ENCODE measurements around the gene CRTC1. TPM values are rescaled to one million over a fixed set of nuclear protein-coding genes. Genes with fewer than 3 reads are reported as not detected.
A peak's percentile ranks its signal among the peaks of the same experiment; 100 is the strongest.

The CRTC1 gene
- total RNA-seq, 2 experiments from 2014 or later, result 5.6 to 6.3 TPM

DNA sequence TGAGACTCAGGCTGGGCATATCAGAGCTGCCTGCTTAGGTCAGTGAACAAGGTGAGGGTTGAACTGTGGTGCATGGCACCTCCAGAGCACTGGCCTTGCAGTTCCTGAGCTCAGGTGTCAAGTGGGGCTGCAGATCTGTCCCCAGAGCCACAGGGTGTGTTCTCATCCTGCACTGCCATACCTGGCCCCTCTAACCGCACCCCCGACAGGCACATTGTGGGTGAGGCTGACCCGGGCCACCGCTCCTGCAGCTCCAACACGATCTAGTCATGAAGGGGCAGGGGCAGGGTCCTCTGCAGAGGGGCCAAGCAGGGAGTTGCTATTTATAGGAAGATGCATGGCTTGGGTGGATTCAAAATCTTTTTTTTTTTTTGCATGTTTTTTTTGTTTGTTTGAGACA lies 16.7 kb upstream of the CRTC1 start:
- intact Hi-C loops (cut with micrococcal nuclease), result no loop called here
- DNase-seq, result no peak
- ChIA-PET CTCF (no interaction called here), POLR2A (no interaction called here)
- Mint-ChIP-seq H3K4me1 (ENCODE audit: low read depth) (no peaks in the 10 kb centered on the region), H3K36me3 (peaks cover 7% of the 10 kb centered on the region), H3K9me3 (no peaks in the 10 kb centered on the region), H3K27me3 (no peaks in the 10 kb centered on the region), H3K27ac (no peak overlapping the region), H3K4me3 (no peak overlapping the region)

GRCh38 chr19:18667531-18668251 lies 15.8 kb upstream of the CRTC1 start:
- Mint-ChIP-seq H3K36me3 (peaks cover 7% of the 10 kb centered on the region), H3K9me3 (no peaks in the 10 kb centered on the region), H3K4me3 (no peak overlapping the region), H3K27ac (no peak overlapping the region), H3K27me3 (no peaks in the 10 kb centered on the region), H3K4me1 (ENCODE audit: low read depth) (no peaks in the 10 kb centered on the region)
- ChIA-PET POLR2A (no interaction called here), CTCF (no interaction called here)
- no peak for DNase-seq
- intact Hi-C loops (cut with micrococcal nuclease), result no loop called here

- POLR2A ChIA-PET, result no interaction called here
- CTCF ChIA-PET, result no interaction called here
- intact Hi-C loops (cut with micrococcal nuclease), result no loop called here
- no peak for DNase-seq
- Mint-ChIP-seq H3K9me3 (no peaks in the 10 kb centered on the region), H3K4me3 (no peak overlapping the region), H3K27me3 (no peaks in the 10 kb centered on the region), H3K27ac (no peak overlapping the region), H3K4me1 (ENCODE audit: low read depth) (no peaks in the 10 kb centered on the region), H3K36me3 (peaks cover 7% of the 10 kb centered on the region)
These were observed 15.2 kb upstream of the CRTC1 start for GRCh38 chr19:18668252-18668631.

GRCh38 chr19:18668744-18669523 lies 14.5 kb upstream of the CRTC1 start:
- no peaks in the 10 kb centered on the region for H3K4me1 Mint-ChIP-seq (ENCODE audit: low read depth)
- H3K4me3 Mint-ChIP-seq, result no peak overlapping the region
- no peak overlapping the region for H3K27ac Mint-ChIP-seq
- peaks cover 7% of the 10 kb centered on the region for H3K36me3 Mint-ChIP-seq
- DNase-seq, result no peak
- no peaks in the 10 kb centered on the region for H3K9me3 Mint-ChIP-seq
- ChIA-PET CTCF (no interaction called here), POLR2A (no interaction called here)
- intact Hi-C loops (cut with micrococcal nuclease), result no loop called here
- H3K27me3 Mint-ChIP-seq, result no peaks in the 10 kb centered on the region

GRCh38 chr19:18669524-18669817 lies 14.0 kb upstream of the CRTC1 start:
- peaks cover 7% of the 10 kb centered on the region for H3K36me3 Mint-ChIP-seq
- no peaks in the 10 kb centered on the region for H3K4me1 Mint-ChIP-seq (ENCODE audit: low read depth)
- intact Hi-C loops (cut with micrococcal nuclease), result no loop called here
- CTCF ChIA-PET, result no interaction called here
- DNase-seq, result no peak
- H3K27me3 Mint-ChIP-seq, result no peaks in the 10 kb centered on the region
- no peaks in the 10 kb centered on the region for H3K9me3 Mint-ChIP-seq
- POLR2A ChIA-PET, result no interaction called here
- H3K4me3 Mint-ChIP-seq, result no peak overlapping the region
- H3K27ac Mint-ChIP-seq, result no peak overlapping the region

- Mint-ChIP-seq H3K27ac (no peak overlapping the region), H3K4me3 (no peak overlapping the region), H3K36me3 (peaks cover 7% of the 10 kb centered on the region), H3K9me3 (no peaks in the 10 kb centered on the region), H3K4me1 (ENCODE audit: low read depth) (no peaks in the 10 kb centered on the region), H3K27me3 (no peaks in the 10 kb centered on the region)
- intact Hi-C loops (cut with micrococcal nuclease), result no loop called here
- ChIA-PET POLR2A (no interaction called here), CTCF (no interaction called here)
- no peak for DNase-seq
These were observed 13.6 kb upstream of the CRTC1 start for GRCh38 chr19:18669883-18670282.

DNA sequence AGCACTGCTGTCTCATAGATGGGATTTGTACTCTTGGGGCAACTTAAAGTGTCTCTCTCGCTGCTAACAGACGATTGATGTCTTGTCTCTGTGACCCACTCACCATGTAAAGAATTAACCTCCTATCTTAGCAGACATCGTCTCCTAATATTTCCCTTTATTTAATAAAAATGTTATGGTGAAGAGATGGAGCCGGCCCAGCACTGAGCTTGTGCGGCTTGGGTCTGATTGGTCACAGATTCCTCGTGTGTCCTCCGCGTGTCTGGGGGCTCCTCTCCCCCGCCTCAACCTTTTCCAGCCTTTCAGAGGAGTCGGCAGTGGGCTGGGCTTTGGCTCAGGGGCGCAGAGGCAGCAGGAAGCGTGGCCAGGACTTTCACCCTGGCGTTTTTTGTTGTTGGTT lies 13.2 kb upstream of the CRTC1 start:
- no peaks in the 10 kb centered on the region for H3K27me3 Mint-ChIP-seq
- H3K9me3 Mint-ChIP-seq, result no peaks in the 10 kb centered on the region
- intact Hi-C loops (cut with micrococcal nuclease), result no loop called here
- H3K4me1 Mint-ChIP-seq (ENCODE audit: low read depth), result no peaks in the 10 kb centered on the region
- POLR2A ChIA-PET, result no interaction called here
- no peak overlapping the region for H3K27ac Mint-ChIP-seq
- DNase-seq, result no peak
- H3K4me3 Mint-ChIP-seq, result no peak overlapping the region
- peaks cover 7% of the 10 kb centered on the region for H3K36me3 Mint-ChIP-seq
- CTCF ChIA-PET, result no interaction called here

DNA sequence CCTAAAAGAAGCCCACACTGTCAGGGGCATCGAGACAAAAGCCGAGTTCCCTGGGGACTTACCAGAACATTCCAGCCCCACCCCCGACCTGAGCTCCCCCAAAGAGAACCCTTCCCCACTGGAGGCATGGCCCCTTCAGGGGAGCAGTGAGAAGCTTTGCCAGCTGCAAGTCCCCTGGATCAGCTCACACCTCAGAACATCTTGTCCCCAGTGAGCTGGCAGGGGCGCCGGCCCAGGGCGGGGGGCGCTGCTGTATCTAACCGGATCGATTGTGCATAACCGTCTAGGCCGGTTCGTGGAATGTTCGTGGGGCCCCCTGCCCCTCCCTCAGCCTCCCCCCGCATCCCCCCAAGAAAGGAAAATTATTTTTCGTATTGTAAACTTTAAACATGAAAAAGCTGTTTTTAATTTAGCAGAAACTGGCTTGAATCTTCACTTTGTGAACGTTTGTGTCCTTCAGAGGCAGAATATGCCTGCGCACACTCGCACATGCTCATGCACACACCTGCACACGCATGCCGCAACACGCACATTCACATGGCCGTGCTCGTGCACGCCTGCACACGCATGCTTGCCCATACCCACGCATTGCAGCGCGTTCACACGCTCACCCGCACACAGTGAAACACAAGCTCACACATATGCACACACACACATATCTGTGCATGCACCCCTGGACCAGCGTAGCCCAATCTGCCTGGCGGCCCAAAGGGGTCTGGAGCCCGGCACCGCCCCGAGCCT lies 12.0 kb upstream of the CRTC1 start:
- no peak overlapping the region for H3K4me3 Mint-ChIP-seq
- no peak for DNase-seq
- H3K9me3 Mint-ChIP-seq, result no peaks in the 10 kb centered on the region
- ChIA-PET CTCF (interaction anchor here (1.5 kb wide), 1 partner anchor 176 kb away, joined by 3 read pairs; no protein-coding TSS in a partner anchor), POLR2A (no interaction called here)
- no peak overlapping the region for H3K27ac Mint-ChIP-seq
- peaks cover 7% of the 10 kb centered on the region for H3K36me3 Mint-ChIP-seq
- H3K4me1 Mint-ChIP-seq (ENCODE audit: low read depth), result no peaks in the 10 kb centered on the region
- no peaks in the 10 kb centered on the region for H3K27me3 Mint-ChIP-seq
- intact Hi-C loops (cut with micrococcal nuclease), result no loop called here

GRCh38 chr19:18672044-18672451 lies 11.4 kb upstream of the CRTC1 start:
- no peak overlapping the region for H3K27ac Mint-ChIP-seq
- intact Hi-C loops (cut with micrococcal nuclease), result no loop called here
- no peak for DNase-seq
- H3K4me1 Mint-ChIP-seq (ENCODE audit: low read depth), result no peaks in the 10 kb centered on the region
- POLR2A ChIA-PET, result no interaction called here
- CTCF ChIA-PET, result interaction anchor here (1.2 to 1.5 kb wide), 2 partner anchors 175 to 220 kb away, joined by 3 read pairs; no protein-coding TSS in a partner anchor
- no peaks in the 10 kb centered on the region for H3K9me3 Mint-ChIP-seq
- peaks cover 7% of the 10 kb centered on the region for H3K36me3 Mint-ChIP-seq
- H3K27me3 Mint-ChIP-seq, result no peaks in the 10 kb centered on the region
- no peak overlapping the region for H3K4me3 Mint-ChIP-seq

- peaks cover 7% of the 10 kb centered on the region for H3K36me3 Mint-ChIP-seq
- POLR2A ChIA-PET, result no interaction called here
- DNase-seq, result no peak
- H3K27ac Mint-ChIP-seq, result no peak overlapping the region
- H3K4me3 Mint-ChIP-seq, result no peak overlapping the region
- H3K27me3 Mint-ChIP-seq, result peaks cover 2% of the 10 kb centered on the region
- CTCF ChIA-PET, result interaction anchor here (0.6 to 1.5 kb wide), 4 partner anchors 27 to 223 kb away, joined by 3 to 4 read pairs (median 3); no protein-coding TSS in a partner anchor
- H3K4me1 Mint-ChIP-seq (ENCODE audit: low read depth), result no peaks in the 10 kb centered on the region
- H3K9me3 Mint-ChIP-seq, result no peaks in the 10 kb centered on the region
- intact Hi-C loops (cut with micrococcal nuclease), result no loop called here
These were observed 10.7 kb upstream of the CRTC1 start for GRCh38 chr19:18672606-18673337.

DNA sequence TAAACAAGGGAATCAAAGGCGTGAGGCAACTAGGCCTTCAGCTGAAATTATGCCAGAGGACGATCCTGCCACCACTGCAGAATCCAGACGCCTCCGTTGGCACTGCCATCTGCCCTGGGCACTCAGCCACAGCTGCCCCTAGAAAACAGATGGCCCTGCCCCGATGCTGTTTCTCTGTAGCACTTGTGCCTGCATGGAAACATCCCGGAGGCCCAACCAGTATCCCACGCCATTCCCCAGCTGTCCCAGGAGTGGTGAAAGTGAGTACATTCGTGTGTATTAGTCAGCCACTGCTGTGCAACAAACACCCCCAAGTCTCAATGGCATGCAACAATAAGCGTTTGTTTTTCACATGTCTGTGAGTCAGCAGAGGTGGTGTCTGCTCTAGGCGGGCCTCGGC lies 8.9 kb upstream of the CRTC1 start:
- intact Hi-C loops (cut with micrococcal nuclease), result loop anchor here (5.0 kb wide), 1 partner anchor 82 kb away; no protein-coding TSS in a partner anchor
- H3K9me3 Mint-ChIP-seq, result no peaks in the 10 kb centered on the region
- peaks cover 5% of the 10 kb centered on the region for H3K36me3 Mint-ChIP-seq
- ChIA-PET CTCF (no interaction called here), POLR2A (no interaction called here)
- H3K27me3 Mint-ChIP-seq, result peaks cover 2% of the 10 kb centered on the region
- no peaks in the 10 kb centered on the region for H3K4me1 Mint-ChIP-seq (ENCODE audit: low read depth)
- no peak overlapping the region for H3K27ac Mint-ChIP-seq
- no peak overlapping the region for H3K4me3 Mint-ChIP-seq
- no peak for DNase-seq

DNA sequence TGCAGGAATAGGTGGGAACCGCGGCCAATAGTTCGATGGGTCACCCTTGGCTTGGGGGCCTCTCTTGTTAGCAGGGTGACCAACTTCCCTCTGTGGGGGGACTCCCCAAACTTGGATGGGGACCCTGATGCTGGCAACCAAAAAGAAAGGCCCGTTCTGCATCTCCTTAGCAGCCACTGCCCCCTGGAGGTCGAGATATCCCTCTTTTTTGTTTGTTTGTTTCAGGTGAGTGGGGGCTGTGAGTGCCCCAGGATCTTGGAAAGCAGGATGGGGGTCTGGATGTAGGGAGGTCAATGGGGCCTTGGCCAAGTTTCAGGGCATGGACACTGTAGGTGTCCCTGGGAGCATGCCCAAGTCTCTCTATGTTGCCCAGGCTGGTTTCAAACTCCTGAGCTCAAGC lies 7.7 kb upstream of the CRTC1 start:
- intact Hi-C loops (cut with micrococcal nuclease), result loop anchor here (5.0 kb wide), 1 partner anchor 83 kb away; no protein-coding TSS in a partner anchor
- Mint-ChIP-seq H3K27ac (no peak overlapping the region), H3K36me3 (no peaks in the 10 kb centered on the region), H3K4me3 (no peak overlapping the region), H3K4me1 (ENCODE audit: low read depth) (no peaks in the 10 kb centered on the region), H3K27me3 (peaks cover 2% of the 10 kb centered on the region), H3K9me3 (no peaks in the 10 kb centered on the region)
- peak; percentile 40 for DNase-seq
- ChIA-PET POLR2A (no interaction called here), CTCF (interaction anchor here (0.7 to 1.2 kb wide), 2 partner anchors 9 to 81 kb away, joined by 3 to 7 read pairs; no protein-coding TSS in a partner anchor)

Measured in activated CD4-positive, alpha-beta memory T cell treated with anti-CD3 and anti-CD28 coated beads for 36 hours (primary cell).